Mesothelial cell of epicardium (in vitro differentiated cells): ENCODE results near the gene WDR33. TPM values are rescaled to one million over a fixed set of nuclear protein-coding genes. Genes with fewer than 3 reads are reported as not detected.

Experiments
- DNase-seq, 2 experiments: peaks; one replicate each; pipeline ENCODE4 v3.0.0; 2021; ENCODE audit warnings: low spot score in 2 of 2; ENCODE audit not compliant: unreplicated experiment in 2 of 2
- H3K27ac Mint-ChIP-seq: 2 replicates; pipeline ENCODE4 v1.8.0; 2021; ENCODE audit warnings: mixed read lengths
- H3K27me3 Mint-ChIP-seq: 2 replicates; pipeline ENCODE4 v1.8.0; 2021; ENCODE audit warnings: low read depth, mixed read lengths
- H3K36me3 Mint-ChIP-seq: 2 replicates; pipeline ENCODE4 v1.8.0; 2021; ENCODE audit warnings: mixed read lengths
- H3K4me1 Mint-ChIP-seq: 2 replicates; pipeline ENCODE4 v1.8.0; 2021; ENCODE audit warnings: mixed read lengths
- H3K4me3 Mint-ChIP-seq: 2 replicates; pipeline ENCODE4 v1.8.0; 2021; ENCODE audit warnings: mild to moderate bottlenecking, moderate library complexity, mixed read lengths
- H3K9me3 Mint-ChIP-seq: 2 replicates; pipeline ENCODE4 v1.8.0; 2021; ENCODE audit warnings: mixed read lengths
- CTCF ChIP-seq: fragments of 200-600 bp; sonication (generic); IDR thresholded peaks from one replicate; pipeline ENCODE4 v1.5.0; 2021; ENCODE audit warnings: antibody characterized with exemption; ENCODE audit not compliant: unreplicated experiment
- total RNA-seq: library from RNA; stranded (reverse); gene quantifications from 3 replicates; pipeline ENCODE4 v1.2.1, GENCODE V29; 2021

WDR33 gene
- total RNA-seq, 1 donor from 2014 or later, result 61.4 TPM

DNA sequence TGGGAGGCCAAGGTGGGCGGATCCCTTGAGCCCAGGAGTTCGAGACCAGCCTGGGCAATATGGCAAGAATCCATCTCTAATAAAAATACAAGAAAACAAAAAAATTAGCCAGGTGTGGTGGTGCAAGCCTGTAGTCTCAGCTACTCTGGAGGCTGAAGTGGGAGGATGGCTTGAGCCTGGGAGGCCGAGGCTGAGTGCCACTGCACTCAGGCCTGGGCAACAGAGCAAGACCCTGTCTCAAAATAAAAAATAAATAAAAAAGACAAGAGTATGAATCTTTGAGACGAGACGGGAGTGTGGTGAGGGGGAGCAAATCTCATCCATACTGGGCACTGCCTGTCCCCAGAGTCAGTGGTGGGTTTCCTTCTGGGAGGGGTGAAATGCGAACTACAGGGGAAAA, 152.8 kb downstream of the WDR33 start:
- peaks cover 5% of the 10 kb centered on the region for H3K27me3 Mint-ChIP-seq
- no peak for TF ChIP-seq CTCF
- H3K36me3 Mint-ChIP-seq, result no peaks in the 10 kb centered on the region
- H3K4me1 Mint-ChIP-seq, result no peaks in the 10 kb centered on the region
- H3K4me3 Mint-ChIP-seq, result no peak overlapping the region
- no peak overlapping the region for H3K27ac Mint-ChIP-seq
- H3K9me3 Mint-ChIP-seq, result no peaks in the 10 kb centered on the region
- DNase-seq, result no peak

DNA sequence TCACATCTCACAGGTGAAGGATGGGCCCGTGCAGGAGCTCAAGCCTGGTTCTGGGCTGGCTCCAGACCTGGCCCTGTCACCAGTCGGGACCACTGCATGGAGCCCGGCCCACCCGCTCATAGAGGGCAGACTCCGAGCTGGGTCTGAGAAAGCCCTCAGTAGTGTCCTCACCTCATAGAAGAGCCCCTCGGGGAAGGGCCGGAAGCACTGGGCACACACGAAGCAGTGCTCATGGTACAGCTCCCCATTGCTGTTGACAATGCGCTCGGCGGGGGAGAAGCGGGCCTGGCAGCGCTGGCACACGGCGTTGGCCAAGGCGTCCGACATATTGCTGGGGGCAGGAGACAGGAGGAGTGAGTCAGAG, 153.8 kb downstream of the WDR33 start:
- Mint-ChIP-seq H3K27me3 (no peaks in the 10 kb centered on the region), H3K9me3 (no peaks in the 10 kb centered on the region), H3K4me1 (peaks cover 4% of the 10 kb centered on the region), H3K27ac (no peak overlapping the region), H3K4me3 (no peak overlapping the region), H3K36me3 (no peaks in the 10 kb centered on the region)
- TF ChIP-seq CTCF, result no peak
- DNase-seq, result no peak

DNA sequence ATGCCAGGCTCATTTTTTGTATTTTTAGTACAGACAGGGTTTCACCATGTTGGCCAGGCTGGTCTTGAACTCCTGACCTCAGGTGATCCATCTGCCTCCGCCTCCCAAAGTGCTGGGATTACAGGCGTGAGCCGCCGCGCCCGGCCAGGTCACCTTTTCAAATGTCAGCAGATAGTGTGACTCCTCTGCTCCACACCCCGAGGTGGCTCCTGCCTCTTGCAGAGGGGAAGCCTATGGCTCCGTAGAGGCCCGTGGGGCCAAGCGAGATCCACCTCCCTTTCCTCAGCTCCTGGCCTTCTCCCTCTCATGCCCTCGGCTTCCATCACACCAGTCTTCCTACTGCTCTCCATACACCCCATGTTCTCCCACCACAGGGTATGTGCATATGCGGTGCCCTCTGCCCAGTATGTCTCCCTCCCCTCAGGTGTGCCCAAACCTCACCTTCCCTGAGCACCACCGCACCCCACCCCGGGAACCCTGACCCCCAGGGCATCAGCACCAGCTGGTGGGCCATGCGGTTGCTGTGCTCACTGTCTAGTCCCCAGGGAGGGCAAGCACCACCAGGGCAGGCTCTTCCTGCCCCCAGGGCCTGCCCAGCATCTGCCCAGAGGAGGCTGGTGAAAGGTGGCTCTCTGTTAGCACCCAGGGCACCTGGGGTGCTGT, 154.3 kb downstream of the WDR33 start:
- no peak for TF ChIP-seq CTCF
- H3K9me3 Mint-ChIP-seq, result no peaks in the 10 kb centered on the region
- H3K27me3 Mint-ChIP-seq, result no peaks in the 10 kb centered on the region
- H3K36me3 Mint-ChIP-seq, result no peaks in the 10 kb centered on the region
- DNase-seq, result no peak
- peaks cover 9% of the 10 kb centered on the region for H3K4me1 Mint-ChIP-seq
- H3K4me3 Mint-ChIP-seq, result no peak overlapping the region
- no peak overlapping the region for H3K27ac Mint-ChIP-seq

- H3K9me3 Mint-ChIP-seq, result no peaks in the 10 kb centered on the region
- no peak overlapping the region for H3K27ac Mint-ChIP-seq
- no peaks in the 10 kb centered on the region for H3K36me3 Mint-ChIP-seq
- peaks cover 9% of the 10 kb centered on the region for H3K4me1 Mint-ChIP-seq
- H3K27me3 Mint-ChIP-seq, result no peaks in the 10 kb centered on the region
- TF ChIP-seq CTCF, result no peak
- no peak for DNase-seq
- no peak overlapping the region for H3K4me3 Mint-ChIP-seq
Observed at GRCh38 chr2:127655209-127656073, 155.5 kb downstream of the WDR33 start.

GRCh38 chr2:127654838-127655175, 156.2 kb downstream of the WDR33 start:
- Mint-ChIP-seq H3K36me3 (no peaks in the 10 kb centered on the region), H3K27ac (no peak overlapping the region), H3K9me3 (no peaks in the 10 kb centered on the region), H3K4me3 (no peak overlapping the region), H3K27me3 (no peaks in the 10 kb centered on the region), H3K4me1 (peaks cover 9% of the 10 kb centered on the region)
- TF ChIP-seq CTCF, result no peak
- no peak for DNase-seq
